ENCODE data around the gene KIDINS220. TPM values are rescaled to one million over a fixed set of nuclear protein-coding genes. Genes with fewer than 3 reads are reported as not detected.

The KIDINS220 gene
- polyA plus RNA-seq, 2 of the 4 experiments (the other 2 are of a cell fraction) = 16.4 to 45.9 TPM

DNA sequence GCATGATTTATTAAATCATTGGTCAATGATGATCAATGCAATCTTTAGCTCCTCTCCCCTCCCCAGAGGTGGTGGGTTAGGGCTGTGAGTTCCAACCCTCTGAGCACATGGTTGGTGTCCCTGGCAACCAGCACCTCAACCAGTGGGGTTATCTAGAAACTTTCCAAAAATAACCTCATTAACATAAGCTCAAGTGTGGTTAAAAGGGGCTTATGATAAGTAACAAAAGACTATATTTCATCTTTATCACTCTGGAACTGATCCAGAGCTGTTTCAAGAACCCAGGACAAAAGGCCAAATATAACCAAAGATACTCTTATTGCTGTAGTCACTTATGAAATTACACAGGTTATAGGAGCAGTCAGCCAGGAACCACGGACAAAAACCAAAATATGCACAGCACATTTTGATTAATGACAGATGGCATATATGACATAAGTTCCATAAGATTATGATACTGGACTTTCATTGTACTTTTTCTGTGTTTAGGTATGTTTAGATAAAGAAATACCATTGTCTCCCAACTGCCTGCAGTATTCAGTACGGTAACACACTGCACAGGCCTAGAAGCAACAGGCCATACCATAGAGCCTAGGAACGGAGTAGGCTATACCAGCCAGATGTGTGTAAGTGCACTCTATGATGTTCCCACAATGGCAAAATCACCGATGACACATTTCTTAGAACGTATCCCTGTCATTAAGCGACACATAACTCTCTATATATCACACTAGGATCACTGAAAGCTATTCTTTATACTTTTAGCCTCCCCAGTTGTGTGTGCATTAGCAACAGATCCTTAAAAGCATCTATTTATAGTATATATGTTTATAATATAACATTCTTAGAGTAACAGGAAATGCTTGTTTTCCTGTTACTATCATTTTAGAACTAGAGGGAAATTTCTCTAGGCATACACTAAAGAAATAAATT, 31.9 kb downstream of the KIDINS220 start:
- H3K9me3 ChIP-seq = no peaks in the 10 kb centered on the region
- WGBS (ENCODE audit: missing lambda C conversion rate) = 92% methylated on average over 6 of the region's 6 CpGs
- no peak for ATAC-seq
- no peak for DNase-seq (ENCODE audit: low read depth in 1 of 2, low spot score in 1 of 2)
- POLR2A ChIA-PET = interaction anchor here (1.6 kb wide), 1 partner anchor 124 kb away, joined by 4 read pairs; the partner anchor contains the start of gene ID2
- peaks cover 20% of the 10 kb centered on the region for H3K4me1 ChIP-seq
- CTCF ChIA-PET = interaction anchor here (1.3 kb wide), 1 partner anchor 1708 kb away, joined by 5 read pairs; no protein-coding TSS in a partner anchor
- H3K4me3 ChIP-seq = no peak overlapping the region
- no peak for FAIRE-seq
- TF ChIP-seq TFCP2L1 (CRISPR knock-in tag; IDR thresholded peaks at IDR 0.05) (no peak), SREBF2 (IDR thresholded peaks at IDR 0.05) (no peak), HDAC2 (IDR thresholded peaks at IDR 0.05) (no peak), TP53 (CRISPR knock-in tag; IDR thresholded peaks at IDR 0.05) (no peak), FOSL2 (IDR thresholded peaks at IDR 0.05) (no peak), FOSL2 (CRISPR knock-in tag; IDR thresholded peaks at IDR 0.05) (no peak), CBX8 (IDR thresholded peaks at IDR 0.05) (no peak), EHMT2 (IDR thresholded peaks at IDR 0.05; ENCODE audit: low read depth) (no peak), ESRRA (IDR thresholded peaks at IDR 0.05; ENCODE audit: borderline replicate concordance, low read length) (no peak), RFX5 (IDR thresholded peaks at IDR 0.05) (no peak), FOSB (CRISPR knock-in tag; IDR thresholded peaks at IDR 0.05) (no peak), SMC3 (IDR thresholded peaks at IDR 0.05) (no peak), EP300 (IDR thresholded peaks at IDR 0.05) (no peak), EHF (CRISPR knock-in tag; IDR thresholded peaks at IDR 0.05) (no peak), KDM1A (IDR thresholded peaks at IDR 0.05; ENCODE audit: low read depth) (no peak), RCOR1 (IDR thresholded peaks at IDR 0.05; ENCODE audit: low read depth, low read length) (no peak), CHD4 (IDR thresholded peaks at IDR 0.05; ENCODE audit: borderline replicate concordance) (no peak), FOXS1 (CRISPR knock-in tag; IDR thresholded peaks at IDR 0.05) (no peak), POLR2AphosphoS2 (conservative IDR thresholded peaks at IDR 0.05; ENCODE audit: low read length) (no peak)
- TF ChIP-seq, protein P1, sequence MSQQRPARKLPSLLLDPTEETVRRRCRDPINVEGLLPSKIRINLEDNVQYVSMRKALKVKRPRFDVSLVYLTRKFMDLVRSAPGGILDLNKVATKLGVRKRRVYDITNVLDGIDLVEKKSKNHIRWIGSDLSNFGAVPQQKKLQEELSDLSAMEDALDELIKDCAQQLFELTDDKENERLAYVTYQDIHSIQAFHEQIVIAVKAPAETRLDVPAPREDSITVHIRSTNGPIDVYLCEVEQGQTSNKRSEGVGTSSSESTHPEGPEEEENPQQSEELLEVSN (IDR thresholded peaks at IDR 0.05; ENCODE audit: borderline replicate concordance, low read depth) = no peak
- TF ChIP-seq, protein P2, sequence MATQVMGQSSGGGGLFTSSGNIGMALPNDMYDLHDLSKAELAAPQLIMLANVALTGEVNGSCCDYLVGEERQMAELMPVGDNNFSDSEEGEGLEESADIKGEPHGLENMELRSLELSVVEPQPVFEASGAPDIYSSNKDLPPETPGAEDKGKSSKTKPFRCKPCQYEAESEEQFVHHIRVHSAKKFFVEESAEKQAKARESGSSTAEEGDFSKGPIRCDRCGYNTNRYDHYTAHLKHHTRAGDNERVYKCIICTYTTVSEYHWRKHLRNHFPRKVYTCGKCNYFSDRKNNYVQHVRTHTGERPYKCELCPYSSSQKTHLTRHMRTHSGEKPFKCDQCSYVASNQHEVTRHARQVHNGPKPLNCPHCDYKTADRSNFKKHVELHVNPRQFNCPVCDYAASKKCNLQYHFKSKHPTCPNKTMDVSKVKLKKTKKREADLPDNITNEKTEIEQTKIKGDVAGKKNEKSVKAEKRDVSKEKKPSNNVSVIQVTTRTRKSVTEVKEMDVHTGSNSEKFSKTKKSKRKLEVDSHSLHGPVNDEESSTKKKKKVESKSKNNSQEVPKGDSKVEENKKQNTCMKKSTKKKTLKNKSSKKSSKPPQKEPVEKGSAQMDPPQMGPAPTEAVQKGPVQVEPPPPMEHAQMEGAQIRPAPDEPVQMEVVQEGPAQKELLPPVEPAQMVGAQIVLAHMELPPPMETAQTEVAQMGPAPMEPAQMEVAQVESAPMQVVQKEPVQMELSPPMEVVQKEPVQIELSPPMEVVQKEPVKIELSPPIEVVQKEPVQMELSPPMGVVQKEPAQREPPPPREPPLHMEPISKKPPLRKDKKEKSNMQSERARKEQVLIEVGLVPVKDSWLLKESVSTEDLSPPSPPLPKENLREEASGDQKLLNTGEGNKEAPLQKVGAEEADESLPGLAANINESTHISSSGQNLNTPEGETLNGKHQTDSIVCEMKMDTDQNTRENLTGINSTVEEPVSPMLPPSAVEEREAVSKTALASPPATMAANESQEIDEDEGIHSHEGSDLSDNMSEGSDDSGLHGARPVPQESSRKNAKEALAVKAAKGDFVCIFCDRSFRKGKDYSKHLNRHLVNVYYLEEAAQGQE (IDR thresholded peaks at IDR 0.05) = no peak
- H3K27ac ChIP-seq = peak overlapping the region in 1 of 2 experiments; percentile 36; a peak in 2 of 6 replicates
- H3K4me2 ChIP-seq = no peak overlapping the region

DNA sequence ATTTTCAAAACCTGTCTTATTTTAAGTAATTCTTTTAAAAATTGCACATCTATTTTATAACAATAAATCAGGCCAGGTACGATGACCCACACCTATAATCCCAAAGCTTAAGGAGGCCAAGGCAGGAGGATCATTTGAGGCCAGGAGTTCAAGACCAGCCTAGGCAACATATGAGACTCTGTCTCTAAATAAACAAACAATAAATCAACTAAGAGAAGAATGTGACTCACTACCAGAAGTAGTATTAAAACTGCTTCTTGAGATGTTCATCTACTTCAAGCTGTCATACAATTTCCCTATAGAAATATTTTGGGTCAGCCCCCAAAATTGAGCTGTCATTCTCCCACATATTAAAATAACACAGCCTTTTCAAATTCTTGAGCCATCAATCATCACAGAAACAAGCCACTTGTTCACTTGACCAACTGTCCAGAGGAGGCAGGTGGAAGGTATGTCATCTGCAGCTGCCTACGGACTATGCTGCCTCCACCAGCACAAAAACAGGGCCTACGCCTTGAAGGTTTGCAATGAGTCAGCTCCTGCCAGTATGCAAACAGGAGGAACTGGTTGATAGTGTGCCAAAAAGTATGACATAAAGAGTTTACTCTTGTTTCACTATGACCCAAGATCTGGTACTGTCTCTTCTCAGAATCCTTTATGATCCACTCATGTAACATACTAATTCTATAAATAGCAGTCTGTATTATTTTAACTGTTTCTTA, 33.6 kb downstream of the KIDINS220 start:
- ChIA-PET POLR2A (interaction anchor here (0.9 kb wide), 1 partner anchor 122 kb away, joined by 5 read pairs; the partner anchor contains the start of gene ID2), CTCF (interaction anchor here (0.6 to 1.9 kb wide), 7 partner anchors 10 to 322 kb away, joined by 3 to 8 read pairs (median 3); no protein-coding TSS in a partner anchor)
- DNase-seq (ENCODE audit: low read depth in 1 of 2, low spot score in 1 of 2) (peak; percentile 88 to 93), FAIRE-seq (peak; percentile 94), ATAC-seq (peak; percentile 100)
- peak overlapping the region; percentile 3 to 51; a peak in 1 of 6 replicates for H3K27ac ChIP-seq
- H3K4me3 ChIP-seq = no peak overlapping the region
- peak overlapping the region; percentile 53 for H3K4me2 ChIP-seq
- no peaks in the 10 kb centered on the region for H3K9me3 ChIP-seq
- peaks cover 20% of the 10 kb centered on the region for H3K4me1 ChIP-seq
- 29% methylated on average over 3 of the region's 3 CpGs for WGBS (ENCODE audit: missing lambda C conversion rate)
- TF ChIP-seq HOXB5 (CRISPR knock-in tag; IDR thresholded peaks at IDR 0.05) (peak; percentile 56; the same call in 1 of the 2 replicates), ZSCAN20 (CRISPR knock-in tag; IDR thresholded peaks at IDR 0.05) (no peak), JUNB (IDR thresholded peaks at IDR 0.05) (peak; percentile 69), RAD21 (conservative IDR thresholded peaks at IDR 0.05 in 1 of 2, IDR thresholded peaks at IDR 0.05 in 1 of 2) (peak; percentile 37 to 54; a peak in 4 of 5 replicates), EP300 (IDR thresholded peaks at IDR 0.05) (no peak), GATA3 (IDR thresholded peaks at IDR 0.05; ENCODE audit: borderline replicate concordance) (peak; percentile 21; the same call in 1 of the 2 replicates), SREBF2 (IDR thresholded peaks at IDR 0.05) (no peak)
- TF ChIP-seq, protein P3, sequence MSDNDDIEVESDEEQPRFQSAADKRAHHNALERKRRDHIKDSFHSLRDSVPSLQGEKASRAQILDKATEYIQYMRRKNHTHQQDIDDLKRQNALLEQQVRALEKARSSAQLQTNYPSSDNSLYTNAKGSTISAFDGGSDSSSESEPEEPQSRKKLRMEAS (IDR thresholded peaks at IDR 0.05) = peak; percentile 55
- TF ChIP-seq, protein P4, sequence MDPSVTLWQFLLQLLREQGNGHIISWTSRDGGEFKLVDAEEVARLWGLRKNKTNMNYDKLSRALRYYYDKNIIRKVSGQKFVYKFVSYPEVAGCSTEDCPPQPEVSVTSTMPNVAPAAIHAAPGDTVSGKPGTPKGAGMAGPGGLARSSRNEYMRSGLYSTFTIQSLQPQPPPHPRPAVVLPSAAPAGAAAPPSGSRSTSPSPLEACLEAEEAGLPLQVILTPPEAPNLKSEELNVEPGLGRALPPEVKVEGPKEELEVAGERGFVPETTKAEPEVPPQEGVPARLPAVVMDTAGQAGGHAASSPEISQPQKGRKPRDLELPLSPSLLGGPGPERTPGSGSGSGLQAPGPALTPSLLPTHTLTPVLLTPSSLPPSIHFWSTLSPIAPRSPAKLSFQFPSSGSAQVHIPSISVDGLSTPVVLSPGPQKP (IDR thresholded peaks at IDR 0.05; ENCODE audit: low read depth, low read length) = no peak
- TF ChIP-seq, protein P5, sequence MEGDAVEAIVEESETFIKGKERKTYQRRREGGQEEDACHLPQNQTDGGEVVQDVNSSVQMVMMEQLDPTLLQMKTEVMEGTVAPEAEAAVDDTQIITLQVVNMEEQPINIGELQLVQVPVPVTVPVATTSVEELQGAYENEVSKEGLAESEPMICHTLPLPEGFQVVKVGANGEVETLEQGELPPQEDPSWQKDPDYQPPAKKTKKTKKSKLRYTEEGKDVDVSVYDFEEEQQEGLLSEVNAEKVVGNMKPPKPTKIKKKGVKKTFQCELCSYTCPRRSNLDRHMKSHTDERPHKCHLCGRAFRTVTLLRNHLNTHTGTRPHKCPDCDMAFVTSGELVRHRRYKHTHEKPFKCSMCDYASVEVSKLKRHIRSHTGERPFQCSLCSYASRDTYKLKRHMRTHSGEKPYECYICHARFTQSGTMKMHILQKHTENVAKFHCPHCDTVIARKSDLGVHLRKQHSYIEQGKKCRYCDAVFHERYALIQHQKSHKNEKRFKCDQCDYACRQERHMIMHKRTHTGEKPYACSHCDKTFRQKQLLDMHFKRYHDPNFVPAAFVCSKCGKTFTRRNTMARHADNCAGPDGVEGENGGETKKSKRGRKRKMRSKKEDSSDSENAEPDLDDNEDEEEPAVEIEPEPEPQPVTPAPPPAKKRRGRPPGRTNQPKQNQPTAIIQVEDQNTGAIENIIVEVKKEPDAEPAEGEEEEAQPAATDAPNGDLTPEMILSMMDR (IDR thresholded peaks at IDR 0.05) = peak; percentile 22; the same call in 2 of the 3 replicates
